ENCODE data around the gene ZNF276. TPM values are rescaled to one million over a fixed set of nuclear protein-coding genes. Genes with fewer than 3 reads are reported as not detected.
"Not testable (repeated sequence)": the region's sequence is repeated elsewhere in the genome, so short reads cannot be mapped to it uniquely, and the experiment has no call there.

Gene ZNF276, protein sequence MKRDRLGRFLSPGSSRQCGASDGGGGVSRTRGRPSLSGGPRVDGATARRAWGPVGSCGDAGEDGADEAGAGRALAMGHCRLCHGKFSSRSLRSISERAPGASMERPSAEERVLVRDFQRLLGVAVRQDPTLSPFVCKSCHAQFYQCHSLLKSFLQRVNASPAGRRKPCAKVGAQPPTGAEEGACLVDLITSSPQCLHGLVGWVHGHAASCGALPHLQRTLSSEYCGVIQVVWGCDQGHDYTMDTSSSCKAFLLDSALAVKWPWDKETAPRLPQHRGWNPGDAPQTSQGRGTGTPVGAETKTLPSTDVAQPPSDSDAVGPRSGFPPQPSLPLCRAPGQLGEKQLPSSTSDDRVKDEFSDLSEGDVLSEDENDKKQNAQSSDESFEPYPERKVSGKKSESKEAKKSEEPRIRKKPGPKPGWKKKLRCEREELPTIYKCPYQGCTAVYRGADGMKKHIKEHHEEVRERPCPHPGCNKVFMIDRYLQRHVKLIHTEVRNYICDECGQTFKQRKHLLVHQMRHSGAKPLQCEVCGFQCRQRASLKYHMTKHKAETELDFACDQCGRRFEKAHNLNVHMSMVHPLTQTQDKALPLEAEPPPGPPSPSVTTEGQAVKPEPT
- polyA plus RNA-seq (ENCODE audit: insufficient read length) = 22.1 TPM

DNA sequence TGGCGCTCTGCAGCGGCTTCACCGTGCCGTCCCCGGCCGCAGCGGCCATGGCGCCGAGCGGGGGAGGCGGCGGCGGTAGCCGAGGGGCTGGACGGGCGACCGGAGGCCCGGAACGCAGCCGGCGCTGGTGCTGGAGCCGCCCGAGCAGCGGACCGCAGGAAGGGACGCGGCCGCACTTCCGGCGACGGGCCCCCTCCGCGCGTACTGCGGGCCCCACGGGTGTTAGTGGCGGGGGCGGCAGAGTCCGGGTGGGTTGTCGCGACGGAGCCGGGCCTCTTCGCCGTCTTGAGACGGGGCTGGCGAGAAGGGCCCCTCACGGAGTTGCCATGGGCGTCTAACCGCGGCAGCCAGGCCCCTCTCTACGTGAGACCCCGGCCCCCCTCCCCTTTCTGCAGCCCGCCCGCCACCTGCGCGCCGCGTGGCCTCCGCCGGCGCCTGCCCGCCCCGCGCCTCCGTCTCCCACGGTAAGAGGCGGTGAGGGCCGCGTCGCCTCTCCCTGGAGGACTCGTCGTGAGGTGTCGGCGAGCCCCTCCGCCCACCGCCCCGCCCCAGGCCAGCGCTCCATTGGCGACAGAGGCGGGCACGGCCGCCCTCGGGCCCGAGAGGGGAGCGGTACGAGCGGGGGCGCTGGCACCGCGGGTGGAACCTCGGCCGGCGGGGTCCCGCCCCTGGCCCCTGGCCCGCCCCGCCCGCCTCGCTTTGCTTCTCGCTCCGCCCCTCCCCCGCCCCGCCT, at the start of gene ZNF276, which contains the start of gene VPS9D1:
Gene ZNF276, plus strand, starts transcription at position 725 of the 733 bp plus-strand sequence. CDS start 104 bp downstream, outside the sequence.
Gene VPS9D1, minus strand, starts transcription at position 86 of the 733 bp plus-strand sequence. Its CDS starts 37 bp downstream, at position 49.
- no peak for DNase-seq (ENCODE audit: low read depth)

DNA sequence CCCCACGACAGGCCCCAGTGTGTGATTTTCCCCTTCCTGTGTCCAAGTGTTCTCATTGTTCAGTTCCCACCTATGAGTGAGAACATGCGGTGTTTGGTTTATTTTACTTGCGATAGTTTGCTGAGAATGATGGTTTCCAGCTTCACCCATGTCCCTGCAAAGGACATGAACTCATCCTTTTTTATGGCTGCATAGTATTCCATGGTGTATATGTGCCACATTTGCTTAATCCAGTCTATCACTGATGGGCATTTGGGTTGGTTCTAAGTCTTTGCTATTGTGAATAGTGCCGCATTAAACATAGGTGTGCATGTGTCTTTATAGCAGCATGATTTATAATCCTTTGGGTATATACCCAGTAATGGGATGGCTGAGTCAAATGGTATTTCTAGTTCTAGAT, 49.8 kb upstream of the ZNF276 start:
- not testable (repeated sequence) for DNase-seq (ENCODE audit: low read depth)

DNA sequence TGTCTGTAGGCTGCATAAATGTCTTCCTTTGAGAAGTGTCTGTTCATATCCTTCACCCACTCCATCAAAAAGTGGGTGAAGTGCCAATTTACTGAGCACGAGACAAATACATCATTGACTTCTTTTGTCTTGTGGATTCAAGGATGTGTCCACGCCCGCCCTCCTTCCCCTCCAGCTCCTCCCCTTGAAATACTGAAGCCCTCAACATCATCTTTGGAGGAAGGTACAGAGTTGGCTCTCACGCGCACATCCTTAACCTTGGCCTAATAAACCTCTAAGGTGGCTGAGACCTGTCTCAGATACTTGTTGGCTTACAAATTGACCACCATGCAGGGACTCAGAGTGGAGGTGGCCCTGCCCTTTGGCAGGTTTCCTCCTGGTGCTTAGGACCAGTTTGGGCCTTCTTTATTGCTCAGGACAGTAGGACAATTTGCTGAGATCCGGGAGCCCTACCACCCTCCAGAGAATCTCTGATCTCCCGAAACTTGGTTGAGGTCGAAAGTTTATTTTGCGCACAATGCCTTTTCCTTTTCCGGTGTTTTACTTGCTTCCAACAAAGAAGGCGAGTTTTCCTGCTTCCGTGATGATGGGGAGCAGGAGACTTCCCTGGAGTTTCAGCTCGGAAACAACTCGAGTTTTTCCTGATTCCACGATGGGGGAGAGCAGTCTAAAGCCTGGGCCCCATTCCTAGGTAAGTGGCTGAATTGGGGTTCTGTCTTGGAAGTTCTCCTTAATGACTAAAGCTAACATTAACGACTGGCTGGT, 49.0 kb upstream of the ZNF276 start:
- no peak for DNase-seq (ENCODE audit: low read depth)

DNA sequence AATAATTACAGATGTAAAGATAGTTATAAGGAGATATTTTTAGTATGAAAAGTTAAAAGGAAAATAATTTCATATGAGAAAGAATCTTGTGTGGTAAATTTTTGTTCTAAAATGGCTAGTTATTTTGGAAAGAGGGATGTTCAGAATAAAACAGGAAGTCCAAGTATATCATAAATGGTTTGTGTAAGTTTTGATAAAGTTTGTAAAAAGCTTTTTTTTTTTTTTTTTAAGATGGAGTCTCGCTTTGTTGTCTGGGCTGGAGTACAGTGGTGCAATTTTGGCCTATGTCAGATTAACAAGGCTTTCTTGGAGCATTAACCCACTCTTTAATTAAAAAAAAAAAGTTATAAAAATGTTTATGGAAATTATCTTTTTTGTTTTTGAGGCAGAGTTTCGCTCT, 43.1 kb upstream of the ZNF276 start:
- no peak for DNase-seq (ENCODE audit: low read depth)

DNA sequence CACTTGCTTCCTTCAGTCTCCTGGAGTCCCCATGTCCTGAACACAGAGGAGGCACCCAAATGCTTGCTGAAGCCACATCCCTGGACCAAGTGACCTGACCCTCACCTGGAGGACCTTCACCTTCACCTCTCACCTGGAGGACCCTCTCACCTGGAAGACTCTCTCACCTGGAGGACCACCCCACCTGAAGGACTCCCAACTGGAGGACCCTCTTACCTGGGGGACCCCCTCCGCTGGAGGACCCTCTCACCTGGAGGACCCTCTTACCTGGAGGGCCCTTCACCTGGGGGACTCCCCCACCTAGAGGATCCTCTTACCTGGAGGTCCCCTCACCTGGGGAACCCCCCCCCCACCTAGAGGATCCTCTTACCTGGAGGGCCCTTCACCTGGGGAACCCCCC, 35.4 kb upstream of the ZNF276 start:
- DNase-seq (ENCODE audit: low read depth) = no peak

DNA sequence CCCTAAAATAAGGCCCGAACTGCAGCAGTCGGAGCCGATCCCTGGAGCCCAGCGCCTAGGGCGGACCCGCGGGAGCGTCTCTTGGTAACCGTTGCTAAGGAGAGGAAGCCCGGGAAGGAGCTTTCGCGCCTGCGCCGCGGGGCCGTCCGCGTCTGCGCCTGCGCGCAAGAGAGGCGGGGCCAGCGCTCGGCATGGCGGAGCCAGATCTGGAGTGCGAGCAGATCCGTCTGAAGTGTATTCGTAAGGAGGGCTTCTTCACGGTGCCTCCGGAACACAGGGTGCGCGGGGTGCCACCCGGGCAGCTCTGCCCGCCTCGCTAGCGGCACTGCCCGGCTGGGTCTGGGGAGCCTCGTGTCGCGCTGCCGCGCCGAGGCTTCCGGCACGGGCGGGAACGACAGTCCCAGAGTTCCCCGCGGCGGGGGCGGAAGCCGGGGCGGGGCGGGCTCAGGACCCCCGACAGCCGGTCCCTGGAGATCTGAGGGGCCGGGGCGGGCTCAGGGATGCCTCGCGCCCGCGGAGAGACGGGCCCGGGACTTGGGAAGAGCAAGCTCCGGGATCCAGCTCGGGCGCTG, 34.7 kb upstream of the ZNF276 start, which contains the start of gene CDK10:
Gene CDK10, plus strand, starts transcription at position 170 of the 572 bp plus-strand sequence. Its CDS starts 22 bp downstream, at position 192.
- no peak for DNase-seq (ENCODE audit: low read depth)

DNA sequence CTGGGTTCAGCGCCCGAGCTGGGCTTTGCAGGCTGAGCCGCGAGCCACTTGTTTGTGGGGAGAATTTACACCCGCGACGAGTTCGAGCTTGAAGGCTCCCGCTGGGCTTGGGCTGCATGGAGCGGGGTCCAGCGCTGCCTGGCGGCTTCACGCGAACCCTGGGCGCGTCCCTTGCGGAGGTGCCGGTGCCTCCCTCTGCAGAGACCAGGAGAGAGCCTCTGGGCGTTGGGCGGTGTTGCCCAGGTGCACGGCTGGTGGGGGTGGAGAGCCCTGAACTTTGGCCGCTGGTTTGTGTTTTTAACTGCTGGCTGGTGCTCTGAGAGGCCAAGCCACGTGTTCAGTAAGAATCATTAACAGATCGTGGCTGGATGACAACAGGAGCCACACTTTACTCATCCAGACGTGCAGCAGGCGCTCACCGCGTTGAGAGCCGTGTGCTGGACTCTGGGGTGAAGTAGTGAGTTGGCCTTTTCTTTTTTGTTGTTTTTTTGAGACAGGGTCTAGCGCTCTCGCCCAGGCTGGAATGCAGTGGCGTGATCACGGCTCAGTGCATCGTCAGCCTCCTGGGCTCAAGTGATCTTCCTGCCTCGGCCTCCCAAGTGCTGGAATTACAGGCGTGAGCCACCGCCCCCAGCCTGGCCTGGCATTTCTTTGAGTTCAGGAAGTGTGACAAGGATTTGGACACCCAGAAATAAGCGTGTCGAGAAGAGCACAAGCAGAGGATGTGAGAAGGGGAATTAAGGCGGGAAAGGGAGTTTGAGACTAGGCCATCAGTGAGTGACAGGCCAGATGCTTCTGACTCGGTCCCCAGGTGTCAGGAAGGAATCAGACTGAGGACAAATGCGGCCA, 34.0 kb upstream of the ZNF276 start:
- DNase-seq (ENCODE audit: low read depth) = no peak

DNA sequence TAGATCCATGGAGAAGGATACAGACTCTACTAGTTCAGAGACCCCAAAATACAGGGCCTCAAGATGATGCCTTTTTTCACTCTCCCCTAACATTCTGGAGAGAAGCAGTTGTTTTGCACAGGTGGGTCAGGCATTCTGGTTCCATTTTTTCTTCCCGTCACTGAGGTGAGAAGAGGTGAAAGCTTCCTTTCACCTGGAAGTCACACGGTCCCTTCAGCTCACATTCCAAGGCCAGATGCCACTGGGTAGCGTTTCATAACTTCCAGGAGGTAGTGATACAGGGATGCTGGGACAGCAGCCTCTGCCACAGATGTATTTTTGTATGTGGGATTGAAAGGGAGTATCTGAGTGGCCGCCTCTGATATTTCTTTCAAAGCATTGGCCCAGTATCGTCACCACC, 32.9 kb upstream of the ZNF276 start:
- no peak for DNase-seq (ENCODE audit: low read depth)

DNA sequence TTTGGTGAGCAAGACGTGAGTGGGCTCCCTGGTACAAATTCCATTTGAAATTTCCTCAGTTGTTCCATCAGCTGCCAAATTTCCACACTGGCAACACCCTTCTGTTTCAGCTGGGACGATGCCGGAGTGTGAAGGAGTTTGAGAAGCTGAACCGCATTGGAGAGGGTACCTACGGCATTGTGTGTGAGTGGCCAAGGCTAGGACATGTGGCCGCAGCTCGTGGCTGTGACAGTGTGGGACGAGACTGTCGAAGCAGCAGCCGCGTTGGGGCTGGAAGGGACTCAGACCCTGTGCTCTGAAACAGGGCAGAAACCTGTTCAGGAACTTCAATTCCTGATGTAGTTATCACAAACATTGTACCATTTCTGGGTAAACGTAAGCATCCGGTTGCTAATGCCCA, 32.2 kb upstream of the ZNF276 start:
- no peak for DNase-seq (ENCODE audit: low read depth)

DNA sequence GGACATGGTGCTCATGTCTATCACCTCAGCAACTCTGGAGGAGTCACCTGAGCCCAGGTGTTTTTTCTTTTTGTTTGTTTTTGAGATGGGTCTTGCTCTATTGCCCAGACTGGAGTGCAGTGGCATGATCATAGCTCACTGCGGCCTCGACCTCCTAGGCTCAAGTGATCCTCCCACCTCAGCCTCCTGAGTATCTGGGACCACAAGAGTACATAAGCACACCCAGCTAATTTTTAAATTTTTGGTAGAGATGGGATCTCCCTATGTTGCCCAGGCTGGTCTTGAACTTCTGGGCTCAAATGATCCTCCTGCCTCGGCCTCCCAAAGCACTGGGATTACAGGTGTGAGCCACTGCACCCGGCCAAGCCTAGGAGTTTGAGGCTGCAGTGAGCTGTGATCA, 31.7 kb upstream of the ZNF276 start:
- DNase-seq (ENCODE audit: low read depth) = not testable (repeated sequence)

DNA sequence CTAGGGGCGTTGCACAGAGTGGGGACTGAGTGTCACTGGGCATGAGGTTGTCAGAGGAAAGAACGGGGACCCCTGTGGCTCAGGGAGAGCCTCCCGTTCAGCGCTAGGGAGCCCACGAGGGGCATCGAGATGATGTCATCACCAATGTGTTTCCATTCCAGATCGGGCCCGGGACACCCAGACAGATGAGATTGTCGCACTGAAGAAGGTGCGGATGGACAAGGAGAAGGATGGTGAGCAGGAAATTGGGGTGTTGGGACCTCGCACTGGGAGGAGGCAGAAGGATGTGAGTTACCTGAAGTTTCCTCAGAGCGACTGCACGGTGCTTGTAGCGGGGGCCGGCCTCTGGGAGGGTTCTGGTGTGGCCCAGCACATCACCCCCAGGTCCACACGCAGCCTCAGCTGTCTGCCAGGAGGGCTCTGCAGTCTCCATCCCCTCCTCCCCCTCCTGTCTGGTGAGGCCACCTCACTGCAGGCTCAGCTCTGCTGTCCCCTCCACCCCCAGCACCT, 30.9 kb upstream of the ZNF276 start:
- DNase-seq (ENCODE audit: low read depth) = no peak

DNA sequence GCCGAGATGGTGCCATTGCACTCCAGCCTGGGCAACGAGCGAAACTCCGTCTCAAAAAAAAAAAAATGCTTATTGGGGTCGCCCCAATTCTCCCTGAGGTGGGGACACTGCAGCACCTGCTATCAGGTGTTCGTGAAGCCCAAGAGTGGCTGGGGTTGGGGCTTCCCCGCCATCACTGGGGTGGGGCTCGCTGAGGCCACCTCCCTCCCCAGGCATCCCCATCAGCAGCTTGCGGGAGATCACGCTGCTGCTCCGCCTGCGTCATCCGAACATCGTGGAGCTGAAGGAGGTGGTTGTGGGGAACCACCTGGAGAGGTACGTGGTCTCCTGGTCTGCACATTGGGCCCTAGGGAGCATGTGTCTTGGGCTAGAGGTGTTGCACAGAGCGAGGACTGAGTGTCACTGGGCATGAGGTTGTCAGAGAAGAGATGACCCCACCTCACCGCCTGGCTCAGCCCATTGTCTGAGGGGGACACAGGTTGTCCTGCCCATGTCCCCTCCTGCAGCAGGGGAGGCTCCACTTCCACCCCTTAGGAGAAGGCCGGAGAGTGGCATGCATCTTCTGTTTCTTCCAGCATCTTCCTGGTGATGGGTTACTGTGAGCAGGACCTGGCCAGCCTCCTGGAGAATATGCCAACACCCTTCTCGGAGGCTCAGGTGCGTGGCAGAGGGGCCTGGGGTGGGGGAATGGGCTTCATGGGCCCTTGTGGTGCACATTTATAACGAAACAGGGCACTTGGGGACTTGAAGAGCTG, 29.9 kb upstream of the ZNF276 start:
- DNase-seq (ENCODE audit: low read depth) = no peak

DNA sequence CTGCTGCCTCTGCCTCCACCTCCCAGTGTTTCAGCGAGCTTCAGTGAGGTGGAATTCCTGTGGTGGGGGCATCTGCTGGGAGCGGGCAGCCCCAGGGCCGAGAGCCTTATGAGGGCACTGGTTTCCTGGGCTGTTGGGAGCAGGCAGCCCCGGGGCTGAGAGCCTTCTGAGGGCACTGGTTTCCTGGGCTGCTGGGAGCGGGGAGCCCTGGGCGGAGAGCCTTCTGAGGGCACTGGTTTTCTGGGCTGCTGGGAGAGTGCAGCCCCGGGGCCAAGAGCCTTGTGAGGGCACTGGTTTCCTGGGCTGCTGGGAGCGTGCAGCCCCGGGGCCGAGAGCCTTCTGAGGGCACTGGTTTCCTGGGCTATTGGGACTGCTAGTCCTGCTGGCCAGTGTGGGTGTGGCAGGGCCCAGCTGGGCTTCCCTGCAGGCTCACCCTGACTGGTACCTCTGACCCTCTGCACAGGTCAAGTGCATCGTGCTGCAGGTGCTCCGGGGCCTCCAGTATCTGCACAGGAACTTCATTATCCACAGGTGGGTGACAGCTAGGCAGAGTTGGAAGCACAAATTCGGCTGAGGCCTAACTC, 29.3 kb upstream of the ZNF276 start:
- DNase-seq (ENCODE audit: low read depth) = no peak

DNA sequence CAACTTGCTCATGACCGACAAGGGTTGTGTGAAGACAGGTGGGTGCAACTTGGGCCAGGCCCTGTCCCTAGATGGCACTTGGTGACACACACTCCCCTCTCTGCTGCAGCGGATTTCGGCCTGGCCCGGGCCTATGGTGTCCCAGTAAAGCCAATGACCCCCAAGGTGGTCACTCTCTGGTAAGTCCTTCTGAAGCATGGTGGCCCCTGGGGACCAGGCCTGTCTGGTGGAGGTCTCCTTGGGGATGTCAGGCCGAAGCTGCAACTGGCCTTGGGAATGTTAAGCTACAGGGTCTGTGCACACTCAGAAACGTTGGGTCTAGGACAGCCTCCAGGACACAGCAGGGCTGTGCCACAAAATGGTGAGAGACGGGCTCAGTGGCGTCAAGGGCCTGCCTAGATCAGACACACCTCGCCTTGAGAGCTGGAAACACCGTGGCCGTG, 28.0 kb upstream of the ZNF276 start:
- DNase-seq (ENCODE audit: low read depth) = no peak

DNA sequence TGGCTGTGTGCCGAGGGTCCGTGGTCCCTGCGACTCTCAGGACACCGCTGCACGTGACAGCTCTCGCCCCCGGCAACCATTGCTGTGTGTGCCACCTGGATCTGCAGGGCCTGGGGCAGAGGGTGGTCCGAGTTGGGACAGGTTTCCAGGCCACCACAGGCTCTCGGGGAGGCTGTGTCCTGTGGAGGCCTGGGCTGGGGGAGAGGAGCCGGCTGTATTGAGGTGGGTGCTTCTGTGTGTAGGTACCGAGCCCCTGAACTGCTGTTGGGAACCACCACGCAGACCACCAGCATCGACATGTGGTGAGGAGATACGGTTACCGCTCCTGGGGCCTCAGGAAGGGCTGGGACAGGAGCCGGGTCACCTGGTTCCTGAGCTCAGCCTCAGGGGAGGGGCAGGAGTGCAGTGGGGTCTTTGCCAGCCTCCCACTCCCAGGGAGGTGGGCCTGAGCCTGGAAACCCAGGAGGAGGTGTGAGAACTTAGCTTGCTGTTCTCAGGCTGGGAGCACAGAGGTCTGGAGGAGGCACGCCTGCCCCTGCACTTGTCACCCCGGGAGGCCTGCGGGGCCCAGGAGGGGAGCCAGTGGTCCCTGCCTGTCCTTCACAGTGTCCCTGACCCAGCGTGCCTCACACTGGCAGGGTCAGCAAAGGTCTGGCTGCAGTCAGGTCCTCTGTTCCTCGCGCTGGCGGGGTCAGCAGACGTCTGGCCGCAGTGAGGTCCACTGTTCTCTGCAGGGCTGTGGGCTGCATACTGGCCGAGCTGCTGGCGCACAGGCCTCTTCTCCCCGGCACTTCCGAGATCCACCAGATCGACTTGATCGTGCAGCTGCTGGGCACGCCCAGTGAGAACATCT, 27.2 kb upstream of the ZNF276 start:
- DNase-seq (ENCODE audit: low read depth) = no peak

DNA sequence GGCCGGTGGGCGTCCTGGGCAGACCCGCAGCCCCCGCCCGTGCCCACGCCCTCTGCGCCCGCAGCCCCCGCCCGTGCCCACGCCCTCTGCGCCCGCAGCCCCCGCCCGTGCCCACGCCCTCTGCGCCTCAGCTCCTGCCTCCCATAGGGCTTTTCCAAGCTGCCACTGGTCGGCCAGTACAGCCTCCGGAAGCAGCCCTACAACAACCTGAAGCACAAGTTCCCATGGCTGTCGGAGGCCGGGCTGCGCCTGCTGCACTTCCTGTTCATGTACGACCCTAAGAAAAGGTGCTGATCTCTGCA, 26.6 kb upstream of the ZNF276 start:
- not testable (repeated sequence) for DNase-seq (ENCODE audit: low read depth)

DNA sequence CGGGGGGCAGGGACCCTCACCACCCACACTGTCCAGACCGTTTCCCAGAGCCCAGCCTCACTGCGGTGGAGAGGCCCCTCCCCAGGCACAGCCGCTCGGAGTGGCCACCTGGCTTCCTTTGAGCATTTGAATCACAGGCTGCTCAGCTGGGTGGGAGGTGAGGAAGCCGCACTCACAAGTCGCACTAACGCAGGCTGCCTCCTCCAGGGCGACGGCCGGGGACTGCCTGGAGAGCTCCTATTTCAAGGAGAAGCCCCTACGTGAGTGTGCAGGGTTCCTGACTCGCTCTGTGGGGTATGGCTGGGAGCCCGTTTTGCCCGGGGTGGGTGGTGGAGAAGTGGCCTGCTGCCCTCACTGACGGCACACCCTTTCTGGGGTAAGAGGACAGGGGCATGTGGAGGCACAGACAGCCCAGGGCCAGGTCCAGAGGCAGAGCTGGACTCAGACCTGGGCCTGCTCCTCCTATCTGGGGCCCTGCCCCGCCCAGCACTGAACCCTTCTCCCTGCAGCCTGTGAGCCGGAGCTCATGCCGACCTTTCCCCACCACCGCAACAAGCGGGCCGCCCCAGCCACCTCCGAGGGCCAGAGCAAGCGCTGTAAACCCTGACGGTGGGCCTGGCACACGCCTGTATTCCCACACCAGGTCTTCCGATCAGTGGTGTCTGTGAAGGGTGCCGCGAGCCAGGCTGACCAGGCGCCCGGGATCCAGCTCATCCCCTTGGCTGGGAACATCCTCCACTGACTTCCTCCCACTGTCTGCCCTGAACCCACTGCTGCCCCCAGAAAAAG, 26.1 kb upstream of the ZNF276 start:
- no peak for DNase-seq (ENCODE audit: low read depth)
